Spleen (tissue), 7 donors: ENCODE results near the gene NEK5.

Experiments
- POLR2A ChIP-seq, 3 donors: fragments of 450-650 bp; IDR thresholded peaks; one replicate each; pipeline ENCODE4 v1.5.1; 2017; ENCODE audit warnings: antibody characterized with exemption in 3 of 3, mild to moderate bottlenecking in 1 of 3
- TF ChIP-seq, protein P1 (sequence below), 11 experiments: fragments of 200-600 bp in 7 of 11; fragments of 450-650 bp in 4 of 11; sonication (generic) in 4 of 11; IDR thresholded peaks in 8 of 11; conservative IDR thresholded peaks in 3 of 11; 1 replicate in 7 of 11; 2 replicates in 4 of 11; pipeline versions ENCODE4 v1.4.0 to v1.8.0; 2016 to 2021; ENCODE audit warnings: antibody characterized with exemption in 11 of 11, inconsistent platforms in 4 of 11, mild to moderate bottlenecking in 1 of 11
- donor health status: DM: no; HTN: no; CAD: no; lungs with moderate emphysema.
- donor health status: DM: no; HTN: no; CAD: no.
- donor health status: DM: no; HTN: no; CAD: no.

DNA sequence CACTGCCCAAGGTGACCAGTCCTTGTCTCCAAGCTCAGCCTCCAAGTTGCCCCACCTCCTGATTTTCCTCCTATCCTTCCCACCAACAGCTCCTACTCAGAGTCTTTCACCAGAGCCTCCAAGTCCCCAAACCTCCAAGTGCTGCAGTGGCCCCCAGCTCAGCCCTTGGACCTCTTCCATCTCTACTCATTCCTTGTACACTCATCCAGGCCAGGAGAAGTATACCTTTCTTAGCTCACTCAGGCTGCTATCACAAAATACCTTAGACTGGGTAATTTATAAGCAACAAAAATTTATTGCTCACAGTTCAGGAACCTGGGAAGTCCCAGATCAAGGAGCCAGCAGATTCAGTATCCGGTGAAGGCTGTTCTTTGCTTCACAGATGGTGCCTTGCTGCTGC, 129.0 kb downstream of the NEK5 start:
- TF ChIP-seq, protein P1, sequence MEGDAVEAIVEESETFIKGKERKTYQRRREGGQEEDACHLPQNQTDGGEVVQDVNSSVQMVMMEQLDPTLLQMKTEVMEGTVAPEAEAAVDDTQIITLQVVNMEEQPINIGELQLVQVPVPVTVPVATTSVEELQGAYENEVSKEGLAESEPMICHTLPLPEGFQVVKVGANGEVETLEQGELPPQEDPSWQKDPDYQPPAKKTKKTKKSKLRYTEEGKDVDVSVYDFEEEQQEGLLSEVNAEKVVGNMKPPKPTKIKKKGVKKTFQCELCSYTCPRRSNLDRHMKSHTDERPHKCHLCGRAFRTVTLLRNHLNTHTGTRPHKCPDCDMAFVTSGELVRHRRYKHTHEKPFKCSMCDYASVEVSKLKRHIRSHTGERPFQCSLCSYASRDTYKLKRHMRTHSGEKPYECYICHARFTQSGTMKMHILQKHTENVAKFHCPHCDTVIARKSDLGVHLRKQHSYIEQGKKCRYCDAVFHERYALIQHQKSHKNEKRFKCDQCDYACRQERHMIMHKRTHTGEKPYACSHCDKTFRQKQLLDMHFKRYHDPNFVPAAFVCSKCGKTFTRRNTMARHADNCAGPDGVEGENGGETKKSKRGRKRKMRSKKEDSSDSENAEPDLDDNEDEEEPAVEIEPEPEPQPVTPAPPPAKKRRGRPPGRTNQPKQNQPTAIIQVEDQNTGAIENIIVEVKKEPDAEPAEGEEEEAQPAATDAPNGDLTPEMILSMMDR (IDR thresholded peaks at IDR 0.05 in 8 of 11, conservative IDR thresholded peaks at IDR 0.05 in 3 of 11), result no peak
- no peak for TF ChIP-seq POLR2A (IDR thresholded peaks at IDR 0.05)
